Prostate gland (tissue), 2 donors: Measurements from ENCODE around the gene FAM24B.

Experiments
- POLR2A ChIP-seq: fragments of 450-650 bp; IDR thresholded peaks from one replicate; pipeline ENCODE4 v1.6.1; 2016; ENCODE audit warnings: antibody characterized with exemption, mild to moderate bottlenecking
- POLR2AphosphoS5 ChIP-seq: sonication (generic); formaldehyde crosslinking; IDR thresholded peaks from one replicate; pipeline ENCODE4 v1.6.1; 2017; ENCODE audit warnings: antibody characterized with exemption
- TF ChIP-seq, protein P1 (sequence below), 4 experiments: fragments of 200-600 bp in 2 of 4; fragments of 450-650 bp in 2 of 4; sonication (generic) in 2 of 4; IDR thresholded peaks; 1 replicate in 3 of 4; 2 replicates in 1 of 4; pipeline ENCODE4 v1.5.1; 2016 to 2019; ENCODE audit warnings: antibody characterized with exemption in 4 of 4, mild to moderate bottlenecking in 2 of 4, moderate library complexity in 2 of 4

DNA sequence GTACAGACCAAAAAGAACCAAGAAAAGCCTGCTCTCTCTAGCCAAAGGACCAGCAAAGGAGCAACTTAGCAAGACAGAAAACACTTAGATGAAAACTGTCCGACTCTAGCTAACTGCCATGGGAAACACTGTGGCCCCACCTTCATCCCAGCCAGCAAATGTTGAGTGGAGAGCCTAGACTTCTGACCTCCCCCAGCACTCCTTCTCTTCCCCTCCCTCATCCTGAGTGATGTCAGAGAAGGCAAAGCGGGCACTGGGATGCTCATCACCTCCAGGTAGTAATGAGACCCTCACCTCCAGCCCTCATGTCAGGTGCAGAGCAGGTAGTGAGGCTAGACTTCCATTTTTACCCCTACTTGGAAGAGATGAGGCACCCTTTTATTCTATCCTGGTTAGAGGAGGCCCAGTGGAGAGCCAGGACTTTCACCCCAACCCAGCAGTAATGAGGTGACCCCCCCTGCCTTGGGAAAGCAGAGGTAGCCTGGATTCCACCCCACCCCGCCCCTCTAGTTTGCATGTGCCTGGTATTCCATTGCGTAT, 50.6 kb downstream of the FAM24B start:
- TF ChIP-seq POLR2A (no peak), POLR2AphosphoS5 (no peak)
- TF ChIP-seq, protein P1, sequence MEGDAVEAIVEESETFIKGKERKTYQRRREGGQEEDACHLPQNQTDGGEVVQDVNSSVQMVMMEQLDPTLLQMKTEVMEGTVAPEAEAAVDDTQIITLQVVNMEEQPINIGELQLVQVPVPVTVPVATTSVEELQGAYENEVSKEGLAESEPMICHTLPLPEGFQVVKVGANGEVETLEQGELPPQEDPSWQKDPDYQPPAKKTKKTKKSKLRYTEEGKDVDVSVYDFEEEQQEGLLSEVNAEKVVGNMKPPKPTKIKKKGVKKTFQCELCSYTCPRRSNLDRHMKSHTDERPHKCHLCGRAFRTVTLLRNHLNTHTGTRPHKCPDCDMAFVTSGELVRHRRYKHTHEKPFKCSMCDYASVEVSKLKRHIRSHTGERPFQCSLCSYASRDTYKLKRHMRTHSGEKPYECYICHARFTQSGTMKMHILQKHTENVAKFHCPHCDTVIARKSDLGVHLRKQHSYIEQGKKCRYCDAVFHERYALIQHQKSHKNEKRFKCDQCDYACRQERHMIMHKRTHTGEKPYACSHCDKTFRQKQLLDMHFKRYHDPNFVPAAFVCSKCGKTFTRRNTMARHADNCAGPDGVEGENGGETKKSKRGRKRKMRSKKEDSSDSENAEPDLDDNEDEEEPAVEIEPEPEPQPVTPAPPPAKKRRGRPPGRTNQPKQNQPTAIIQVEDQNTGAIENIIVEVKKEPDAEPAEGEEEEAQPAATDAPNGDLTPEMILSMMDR (IDR thresholded peaks at IDR 0.05) = no peak
